WTC11 (cell line): ENCODE data around the gene GALNTL6. TPM values are rescaled to one million over a fixed set of nuclear protein-coding genes. Genes with fewer than 3 reads are reported as not detected.

Experiments used
- ATAC-seq: fragments of 200-7000 bp; cut with Tn5 transposase; 2 replicates; pipeline ENCODE4 v1.10.0; 2021; ENCODE audit warnings: mild to moderate bottlenecking, moderate library complexity
- CTCF ChIA-PET: fragments of 300-600 bp; sonication (Branson Sonifier 250); formaldehyde crosslinking; loops from one replicate; lab custom pipeline; 2021; ENCODE audit warnings: antibody characterized with exemption; lab: Charles Lee
- POLR2A ChIA-PET: fragments of 350-600 bp; sonication (Branson Sonifier 250); formaldehyde crosslinking; loops from one replicate; lab custom pipeline; 2021; ENCODE audit warnings: antibody characterized with exemption; lab: Charles Lee
- DNase-seq: peaks from one replicate; pipeline ENCODE4 v3.0.0; 2021; ENCODE audit warnings: low spot score
- H3K27ac Mint-ChIP-seq: 2 replicates; pipeline ENCODE4 v1.8.0; 2021; ENCODE audit warnings: mixed read lengths
- H3K27me3 Mint-ChIP-seq: 2 replicates; pipeline ENCODE4 v1.8.0; 2021; ENCODE audit warnings: low read depth, mild to moderate bottlenecking, moderate library complexity, mixed read lengths
- H3K36me3 Mint-ChIP-seq: 2 replicates; pipeline ENCODE4 v1.8.0; 2021; ENCODE audit warnings: mixed read lengths
- H3K4me1 Mint-ChIP-seq: 2 replicates; pipeline ENCODE4 v1.8.0; 2022; ENCODE audit warnings: mixed read lengths
- H3K4me3 Mint-ChIP-seq: 2 replicates; pipeline ENCODE4 v1.8.0; 2021; ENCODE audit warnings: mild to moderate bottlenecking, moderate library complexity, mixed read lengths
- H3K9me3 Mint-ChIP-seq: 2 replicates; pipeline ENCODE4 v1.8.0; 2021; ENCODE audit warnings: mixed read lengths
- ATF1 ChIP-seq: sonication (generic); formaldehyde crosslinking; IDR thresholded peaks from 2 replicates; pipeline ENCODE4 v1.8.1; 2023; ENCODE audit warnings: mild to moderate bottlenecking, moderate library complexity, missing genetic modification reagents
- CREB1 ChIP-seq: sonication (generic); formaldehyde crosslinking; IDR thresholded peaks from 2 replicates; pipeline ENCODE4 v1.8.0; 2023; ENCODE audit warnings: mild to moderate bottlenecking, missing genetic modification reagents
- CREM ChIP-seq: sonication (generic); formaldehyde crosslinking; IDR thresholded peaks from 2 replicates; pipeline ENCODE4 v1.8.1; 2022; ENCODE audit warnings: mild to moderate bottlenecking, missing genetic modification reagents, moderate library complexity
- ESRRA ChIP-seq: sonication (generic); formaldehyde crosslinking; IDR thresholded peaks from 2 replicates; pipeline ENCODE4 v1.8.1; 2022; ENCODE audit warnings: mild to moderate bottlenecking, missing genetic modification reagents, borderline replicate concordance
- ETV6 ChIP-seq: sonication (generic); formaldehyde crosslinking; IDR thresholded peaks from 2 replicates; pipeline ENCODE4 v1.8.1; 2022; ENCODE audit warnings: mild to moderate bottlenecking, missing genetic modification reagents
- FOXJ3 ChIP-seq: sonication (generic); formaldehyde crosslinking; IDR thresholded peaks from 2 replicates; pipeline ENCODE4 v1.9.0; 2021; ENCODE audit warnings: missing genetic modification reagents, mild to moderate bottlenecking, borderline replicate concordance
- JAZF1 ChIP-seq: fragments of 250-450 bp; sonication (Bioruptor Pico); IDR thresholded peaks from 2 replicates; pipeline ENCODE4 v1.9.0; 2021; ENCODE audit warnings: moderate library complexity, mild to moderate bottlenecking, inconsistent platforms
- MXD4 ChIP-seq: fragments of 250-450 bp; sonication (Bioruptor Pico); IDR thresholded peaks from 2 replicates; pipeline ENCODE4 v1.8.0; 2021; ENCODE audit warnings: mild to moderate bottlenecking, moderate library complexity, borderline replicate concordance
- NFATC4 ChIP-seq: fragments of 250-450 bp; sonication (Bioruptor Pico); IDR thresholded peaks from 2 replicates; pipeline ENCODE4 v1.9.0; 2021; ENCODE audit warnings: mild to moderate bottlenecking
- PRRX2 ChIP-seq: fragments of 250-450 bp; sonication (Bioruptor Pico); IDR thresholded peaks from 2 replicates; pipeline ENCODE4 v1.8.0; 2021; ENCODE audit warnings: mild to moderate bottlenecking
- SMAD4 ChIP-seq: sonication (generic); formaldehyde crosslinking; IDR thresholded peaks from 2 replicates; pipeline ENCODE4 v1.8.0; 2022; ENCODE audit warnings: mild to moderate bottlenecking, missing genetic modification reagents
- SOX15 ChIP-seq: fragments of 250-450 bp; sonication (Bioruptor Pico); IDR thresholded peaks from 2 replicates; pipeline ENCODE4 v1.9.0; 2021; ENCODE audit warnings: mild to moderate bottlenecking
- TEAD4 ChIP-seq: sonication (generic); formaldehyde crosslinking; IDR thresholded peaks from 2 replicates; pipeline ENCODE4 v1.8.0; 2022; ENCODE audit warnings: mild to moderate bottlenecking, missing genetic modification reagents
- TP53 ChIP-seq: sonication (generic); formaldehyde crosslinking; IDR thresholded peaks from 2 replicates; pipeline ENCODE4 v1.8.1; 2023; ENCODE audit warnings: mild to moderate bottlenecking, missing genetic modification reagents
- ZBTB21 ChIP-seq: sonication (generic); formaldehyde crosslinking; IDR thresholded peaks from 2 replicates; pipeline ENCODE4 v1.8.1; 2023; ENCODE audit warnings: mild to moderate bottlenecking, missing genetic modification reagents, borderline replicate concordance
- ZNF121 ChIP-seq: sonication (generic); formaldehyde crosslinking; IDR thresholded peaks from 2 replicates; pipeline ENCODE4 v1.8.0; 2023; ENCODE audit warnings: missing genetic modification reagents
- ZNF138 ChIP-seq: sonication (generic); formaldehyde crosslinking; conservative IDR thresholded peaks from 2 replicates; pipeline ENCODE4 v1.8.1; 2022; ENCODE audit warnings: mild to moderate bottlenecking, moderate library complexity, missing genetic modification reagents
- ZNF219 ChIP-seq: sonication (generic); formaldehyde crosslinking; IDR thresholded peaks from 2 replicates; pipeline ENCODE4 v1.8.0; 2023; ENCODE audit warnings: missing genetic modification reagents, mild to moderate bottlenecking, borderline replicate concordance
- ZNF263 ChIP-seq: sonication (generic); formaldehyde crosslinking; IDR thresholded peaks from 2 replicates; pipeline ENCODE4 v1.8.1; 2022; ENCODE audit warnings: low read depth, mild to moderate bottlenecking, moderate library complexity, missing genetic modification reagents
- ZNF396 ChIP-seq: fragments of 250-450 bp; sonication (Bioruptor Pico); IDR thresholded peaks from 2 replicates; pipeline ENCODE4 v1.8.0; 2021; ENCODE audit warnings: mild to moderate bottlenecking, moderate library complexity, borderline replicate concordance
- ZNF671 ChIP-seq: fragments of 250-450 bp; sonication (Bioruptor Pico); IDR thresholded peaks from 2 replicates; pipeline ENCODE4 v1.8.0; 2021; ENCODE audit warnings: mild to moderate bottlenecking
- total RNA-seq: library from RNA; stranded (reverse); gene quantifications from 3 replicates; pipeline ENCODE4 v1.2.3, GENCODE V29; 2021
- TF ChIP-seq, protein P1 (sequence below): fragments of 200-600 bp; IDR thresholded peaks from 2 replicates; pipeline ENCODE4 v1.8.0; 2022; ENCODE audit warnings: antibody characterized with exemption
- TF ChIP-seq, protein P2 (sequence below): fragments of 250-450 bp; sonication (Bioruptor Pico); IDR thresholded peaks from 2 replicates; pipeline ENCODE4 v1.9.0; 2021; ENCODE audit warnings: mild to moderate bottlenecking
- TF ChIP-seq, protein P3 (sequence below): sonication (generic); formaldehyde crosslinking; conservative IDR thresholded peaks from 2 replicates; pipeline ENCODE4 v1.8.1; 2023; ENCODE audit warnings: mild to moderate bottlenecking, low read depth, missing genetic modification reagents, moderate library complexity
- TF ChIP-seq, protein P4 (sequence below): fragments of 250-450 bp; sonication (Bioruptor Pico); IDR thresholded peaks from 2 replicates; pipeline ENCODE4 v1.8.0; 2021; ENCODE audit warnings: mild to moderate bottlenecking

Gene GALNTL6
- total RNA-seq, 1 experiment from 2014 or later = 0.24 TPM

DNA sequence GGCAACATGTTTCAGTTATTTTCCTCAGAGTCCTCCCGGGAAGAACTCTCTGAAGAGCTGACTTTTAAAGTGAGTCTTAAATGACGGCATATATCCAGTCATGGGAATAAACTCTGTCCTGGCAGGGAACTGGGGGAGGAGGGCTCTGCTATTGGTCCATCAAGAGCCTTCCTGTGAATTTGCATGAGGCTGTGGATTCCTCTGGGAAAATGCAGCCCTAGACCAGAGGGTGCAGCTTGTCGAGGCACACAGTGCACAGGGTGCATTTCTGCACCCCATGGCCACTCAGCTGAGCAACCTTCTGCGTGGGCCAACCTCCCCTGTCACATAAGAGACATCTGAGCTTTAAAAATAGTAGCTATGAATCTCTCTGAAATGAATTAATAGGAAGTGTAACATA, 360.0 kb downstream of the GALNTL6 start:
- H3K4me3 Mint-ChIP-seq = no peak overlapping the region
- POLR2A ChIA-PET = no interaction called here
- CTCF ChIA-PET = interaction anchor here (0.8 kb wide), 1 partner anchor 17 kb away, joined by 3 read pairs; no protein-coding TSS in a partner anchor
- DNase-seq (no peak), ATAC-seq (peak; percentile 80)
- H3K36me3 Mint-ChIP-seq = no peaks in the 10 kb centered on the region
- H3K27me3 Mint-ChIP-seq = no peaks in the 10 kb centered on the region
- H3K27ac Mint-ChIP-seq = no peak overlapping the region
- H3K4me1 Mint-ChIP-seq = peaks cover 28% of the 10 kb centered on the region
- H3K9me3 Mint-ChIP-seq = peaks cover 5% of the 10 kb centered on the region
- TF ChIP-seq, protein P1, sequence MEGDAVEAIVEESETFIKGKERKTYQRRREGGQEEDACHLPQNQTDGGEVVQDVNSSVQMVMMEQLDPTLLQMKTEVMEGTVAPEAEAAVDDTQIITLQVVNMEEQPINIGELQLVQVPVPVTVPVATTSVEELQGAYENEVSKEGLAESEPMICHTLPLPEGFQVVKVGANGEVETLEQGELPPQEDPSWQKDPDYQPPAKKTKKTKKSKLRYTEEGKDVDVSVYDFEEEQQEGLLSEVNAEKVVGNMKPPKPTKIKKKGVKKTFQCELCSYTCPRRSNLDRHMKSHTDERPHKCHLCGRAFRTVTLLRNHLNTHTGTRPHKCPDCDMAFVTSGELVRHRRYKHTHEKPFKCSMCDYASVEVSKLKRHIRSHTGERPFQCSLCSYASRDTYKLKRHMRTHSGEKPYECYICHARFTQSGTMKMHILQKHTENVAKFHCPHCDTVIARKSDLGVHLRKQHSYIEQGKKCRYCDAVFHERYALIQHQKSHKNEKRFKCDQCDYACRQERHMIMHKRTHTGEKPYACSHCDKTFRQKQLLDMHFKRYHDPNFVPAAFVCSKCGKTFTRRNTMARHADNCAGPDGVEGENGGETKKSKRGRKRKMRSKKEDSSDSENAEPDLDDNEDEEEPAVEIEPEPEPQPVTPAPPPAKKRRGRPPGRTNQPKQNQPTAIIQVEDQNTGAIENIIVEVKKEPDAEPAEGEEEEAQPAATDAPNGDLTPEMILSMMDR = no peak
- no peak for TF ChIP-seq ZNF138 (CRISPR knock-in tag)
- no peak for TF ChIP-seq ZNF671 (CRISPR knock-in tag)
- no peak for TF ChIP-seq JAZF1
- no peak for TF ChIP-seq SMAD4 (CRISPR knock-in tag)
- no peak for TF ChIP-seq ZNF121 (CRISPR knock-in tag)
- no peak for TF ChIP-seq ZBTB21 (CRISPR knock-in tag)
- TF ChIP-seq ETV6 (CRISPR knock-in tag) = no peak
- TF ChIP-seq ESRRA = no peak
- no peak for TF ChIP-seq CREM
- no peak for TF ChIP-seq NFATC4 (CRISPR knock-in tag)
- TF ChIP-seq TP53 (CRISPR knock-in tag) = no peak
- TF ChIP-seq, protein P2, sequence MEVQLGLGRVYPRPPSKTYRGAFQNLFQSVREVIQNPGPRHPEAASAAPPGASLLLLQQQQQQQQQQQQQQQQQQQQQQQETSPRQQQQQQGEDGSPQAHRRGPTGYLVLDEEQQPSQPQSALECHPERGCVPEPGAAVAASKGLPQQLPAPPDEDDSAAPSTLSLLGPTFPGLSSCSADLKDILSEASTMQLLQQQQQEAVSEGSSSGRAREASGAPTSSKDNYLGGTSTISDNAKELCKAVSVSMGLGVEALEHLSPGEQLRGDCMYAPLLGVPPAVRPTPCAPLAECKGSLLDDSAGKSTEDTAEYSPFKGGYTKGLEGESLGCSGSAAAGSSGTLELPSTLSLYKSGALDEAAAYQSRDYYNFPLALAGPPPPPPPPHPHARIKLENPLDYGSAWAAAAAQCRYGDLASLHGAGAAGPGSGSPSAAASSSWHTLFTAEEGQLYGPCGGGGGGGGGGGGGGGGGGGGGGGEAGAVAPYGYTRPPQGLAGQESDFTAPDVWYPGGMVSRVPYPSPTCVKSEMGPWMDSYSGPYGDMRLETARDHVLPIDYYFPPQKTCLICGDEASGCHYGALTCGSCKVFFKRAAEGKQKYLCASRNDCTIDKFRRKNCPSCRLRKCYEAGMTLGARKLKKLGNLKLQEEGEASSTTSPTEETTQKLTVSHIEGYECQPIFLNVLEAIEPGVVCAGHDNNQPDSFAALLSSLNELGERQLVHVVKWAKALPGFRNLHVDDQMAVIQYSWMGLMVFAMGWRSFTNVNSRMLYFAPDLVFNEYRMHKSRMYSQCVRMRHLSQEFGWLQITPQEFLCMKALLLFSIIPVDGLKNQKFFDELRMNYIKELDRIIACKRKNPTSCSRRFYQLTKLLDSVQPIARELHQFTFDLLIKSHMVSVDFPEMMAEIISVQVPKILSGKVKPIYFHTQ (CRISPR knock-in tag) = no peak
- no peak for TF ChIP-seq SOX15

DNA sequence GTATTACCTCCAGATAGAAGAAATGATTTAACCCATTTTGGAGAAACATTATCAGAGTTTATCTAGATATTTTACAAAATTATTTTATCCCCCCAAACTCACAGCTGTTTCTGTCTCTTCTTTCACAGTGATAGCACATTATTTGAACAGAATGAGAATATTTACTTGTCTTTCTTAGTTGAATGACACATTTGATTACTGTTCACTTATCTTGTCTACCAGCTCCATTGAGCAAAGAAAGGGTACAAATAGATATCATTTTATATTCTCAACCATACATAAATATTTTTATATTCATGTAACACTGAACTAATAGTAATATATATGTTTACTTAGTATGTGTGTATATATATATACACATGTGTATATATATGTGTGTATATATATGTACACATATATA, 364.2 kb downstream of the GALNTL6 start:
- peaks cover 13% of the 10 kb centered on the region for H3K9me3 Mint-ChIP-seq
- no peak for DNase-seq
- TF ChIP-seq JAZF1 = no peak
- TF ChIP-seq, protein P3, sequence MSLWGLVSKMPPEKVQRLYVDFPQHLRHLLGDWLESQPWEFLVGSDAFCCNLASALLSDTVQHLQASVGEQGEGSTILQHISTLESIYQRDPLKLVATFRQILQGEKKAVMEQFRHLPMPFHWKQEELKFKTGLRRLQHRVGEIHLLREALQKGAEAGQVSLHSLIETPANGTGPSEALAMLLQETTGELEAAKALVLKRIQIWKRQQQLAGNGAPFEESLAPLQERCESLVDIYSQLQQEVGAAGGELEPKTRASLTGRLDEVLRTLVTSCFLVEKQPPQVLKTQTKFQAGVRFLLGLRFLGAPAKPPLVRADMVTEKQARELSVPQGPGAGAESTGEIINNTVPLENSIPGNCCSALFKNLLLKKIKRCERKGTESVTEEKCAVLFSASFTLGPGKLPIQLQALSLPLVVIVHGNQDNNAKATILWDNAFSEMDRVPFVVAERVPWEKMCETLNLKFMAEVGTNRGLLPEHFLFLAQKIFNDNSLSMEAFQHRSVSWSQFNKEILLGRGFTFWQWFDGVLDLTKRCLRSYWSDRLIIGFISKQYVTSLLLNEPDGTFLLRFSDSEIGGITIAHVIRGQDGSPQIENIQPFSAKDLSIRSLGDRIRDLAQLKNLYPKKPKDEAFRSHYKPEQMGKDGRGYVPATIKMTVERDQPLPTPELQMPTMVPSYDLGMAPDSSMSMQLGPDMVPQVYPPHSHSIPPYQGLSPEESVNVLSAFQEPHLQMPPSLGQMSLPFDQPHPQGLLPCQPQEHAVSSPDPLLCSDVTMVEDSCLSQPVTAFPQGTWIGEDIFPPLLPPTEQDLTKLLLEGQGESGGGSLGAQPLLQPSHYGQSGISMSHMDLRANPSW (CRISPR knock-in tag) = no peak
- TF ChIP-seq, protein P4, sequence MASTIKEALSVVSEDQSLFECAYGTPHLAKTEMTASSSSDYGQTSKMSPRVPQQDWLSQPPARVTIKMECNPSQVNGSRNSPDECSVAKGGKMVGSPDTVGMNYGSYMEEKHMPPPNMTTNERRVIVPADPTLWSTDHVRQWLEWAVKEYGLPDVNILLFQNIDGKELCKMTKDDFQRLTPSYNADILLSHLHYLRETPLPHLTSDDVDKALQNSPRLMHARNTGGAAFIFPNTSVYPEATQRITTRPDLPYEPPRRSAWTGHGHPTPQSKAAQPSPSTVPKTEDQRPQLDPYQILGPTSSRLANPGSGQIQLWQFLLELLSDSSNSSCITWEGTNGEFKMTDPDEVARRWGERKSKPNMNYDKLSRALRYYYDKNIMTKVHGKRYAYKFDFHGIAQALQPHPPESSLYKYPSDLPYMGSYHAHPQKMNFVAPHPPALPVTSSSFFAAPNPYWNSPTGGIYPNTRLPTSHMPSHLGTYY (CRISPR knock-in tag) = no peak
- no peak for TF ChIP-seq ATF1 (CRISPR knock-in tag)
- TF ChIP-seq ZNF219 (CRISPR knock-in tag) = no peak
- TF ChIP-seq CREB1 (CRISPR knock-in tag) = no peak
- no peak for TF ChIP-seq ZNF138 (CRISPR knock-in tag)
- TF ChIP-seq ZNF263 (CRISPR knock-in tag) = no peak
- no peak for TF ChIP-seq MXD4 (CRISPR knock-in tag)
- no peak for TF ChIP-seq PRRX2
- no peak for TF ChIP-seq ZNF396
- TF ChIP-seq FOXJ3 (CRISPR knock-in tag) = no peak
- no peak for TF ChIP-seq TEAD4 (CRISPR knock-in tag)
- no peak overlapping the region for H3K27ac Mint-ChIP-seq
- CTCF ChIA-PET = no interaction called here
- no peaks in the 10 kb centered on the region; the same call in 1 of the 2 replicates for H3K36me3 Mint-ChIP-seq
- H3K27me3 Mint-ChIP-seq = no peaks in the 10 kb centered on the region
- no peak for ATAC-seq
- H3K4me1 Mint-ChIP-seq = peaks cover 10% of the 10 kb centered on the region
- no peak overlapping the region for H3K4me3 Mint-ChIP-seq
- POLR2A ChIA-PET = no interaction called here
